ENCODE data around the gene PAK5.

PAK5 gene

GRCh38 chr20:9742821-9743220 lies 96.1 kb downstream of the PAK5 start:
- TF ChIP-seq REST (IDR thresholded peaks at IDR 0.05; ENCODE audit: insufficient read depth in 1 of 2, low read depth in 2 of 2, low read length in 2 of 2), result no peak
- TF ChIP-seq FOXP2 (optimal IDR thresholded peaks at IDR 0.05; ENCODE audit: borderline replicate concordance, extremely low read depth, extremely low read length, insufficient read depth), result no peak
- TF ChIP-seq SIN3A (IDR thresholded peaks at IDR 0.05; ENCODE audit: borderline replicate concordance, insufficient read depth, low read length), result no peak
- TF ChIP-seq TAF1 (IDR thresholded peaks at IDR 0.05; ENCODE audit: borderline replicate concordance, insufficient read depth, low read length), result no peak
- TF ChIP-seq POLR2AphosphoS5 (IDR thresholded peaks at IDR 0.05; ENCODE audit: low read depth, low read length), result no peak

GRCh38 chr20:9741996-9742395 lies 96.9 kb downstream of the PAK5 start:
- TF ChIP-seq FOXP2 (optimal IDR thresholded peaks at IDR 0.05; ENCODE audit: borderline replicate concordance, extremely low read depth, extremely low read length, insufficient read depth) (no peak), POLR2AphosphoS5 (IDR thresholded peaks at IDR 0.05; ENCODE audit: low read depth, low read length) (no peak), SIN3A (IDR thresholded peaks at IDR 0.05; ENCODE audit: borderline replicate concordance, insufficient read depth, low read length) (no peak), REST (IDR thresholded peaks at IDR 0.05; ENCODE audit: insufficient read depth in 1 of 2, low read depth in 2 of 2, low read length in 2 of 2) (no peak), TAF1 (IDR thresholded peaks at IDR 0.05; ENCODE audit: borderline replicate concordance, insufficient read depth, low read length) (no peak)

- no peak for TF ChIP-seq REST (IDR thresholded peaks at IDR 0.05; ENCODE audit: insufficient read depth in 1 of 2, low read depth in 2 of 2, low read length in 2 of 2)
Measured at GRCh38 chr20:9740486-9740885, 98.4 kb downstream of the PAK5 start.

GRCh38 chr20:9739991-9740390 lies 98.9 kb downstream of the PAK5 start:
- TF ChIP-seq REST (IDR thresholded peaks at IDR 0.05; ENCODE audit: insufficient read depth in 1 of 2, low read depth in 2 of 2, low read length in 2 of 2), result no peak

DNA sequence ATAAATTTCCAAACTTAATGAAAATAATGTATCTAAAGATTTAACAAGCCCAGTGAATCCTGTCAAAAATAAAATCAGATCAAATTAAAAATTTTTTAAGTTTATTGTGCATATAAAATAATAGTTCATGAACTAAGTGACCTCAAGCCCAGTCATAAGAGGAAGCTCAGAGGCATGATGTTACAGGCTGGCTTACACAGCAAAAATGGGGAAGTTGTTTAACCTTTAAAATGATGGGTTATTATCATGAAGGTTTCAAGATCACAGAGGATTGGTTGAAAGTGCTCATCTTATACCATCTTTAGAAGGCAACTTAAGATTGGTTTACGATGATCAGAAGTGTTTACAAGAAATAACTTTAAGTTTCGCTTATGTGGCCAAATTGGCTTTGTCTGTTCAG lies 102.5 kb downstream of the PAK5 start:
- no peak for TF ChIP-seq FOXP2 (optimal IDR thresholded peaks at IDR 0.05; ENCODE audit: borderline replicate concordance, extremely low read depth, extremely low read length, insufficient read depth)
- TF ChIP-seq SIN3A (IDR thresholded peaks at IDR 0.05; ENCODE audit: borderline replicate concordance, insufficient read depth, low read length), result no peak
- no peak for TF ChIP-seq REST (IDR thresholded peaks at IDR 0.05; ENCODE audit: insufficient read depth in 1 of 2, low read depth in 2 of 2, low read length in 2 of 2)

All from PFSK-1 (cell line).